Heart left ventricle (tissue), 13 donors: Measurements from ENCODE around the gene OAS1.

Source experiments
- POLR2A ChIP-seq, 2 donors: fragments of 450-650 bp; IDR thresholded peaks; one replicate each; pipeline ENCODE4 v1.6.1; 2017; ENCODE audit warnings: antibody characterized with exemption in 2 of 2, mild to moderate bottlenecking in 2 of 2, moderate library complexity in 2 of 2
- TF ChIP-seq, protein P1 (sequence below), 12 donors: fragments of 200-600 bp; sonication (generic) in 4 of 12; IDR thresholded peaks; one replicate each; pipeline versions ENCODE4 v1.5.0 to v1.8.0; 2018 to 2022; ENCODE audit warnings: antibody characterized with exemption in 12 of 12, mild to moderate bottlenecking in 5 of 12
- donor health status: ischemic (EF 13 %, LVEDD 7.1; RV severe dilation, severe dysfunction).
- donor health status: DM: no; HTN: yes; CAD: no.
- donor health status: DM: no; HTN: no; CAD: no.
- donor health status: ischemic (EF 25% LVEDD 6.9; RV normal size, moderate dysfunction).
- donor health status: ischemic (EF 25% LVEDD 5.7; RV mildly dilated, moderate dysfunction).
- donor health status: ischemic (EF 35%, LVEDD 5.7; RV mildly dilated, moderate dysfunction).
- donor health status: nonischemic (EF 11% LVEDD 7.7; RV severe dilation, severe dysfunction).
- donor health status: DM: yes; HTN: yes; CAD: no.
- donor health status: PGD.
- donor health status: ischemic (EF 29% LVEDD 5.4; RV normal size, mild dysfunction).
- donor health status: nonischemic (EF 23%, LVEDD 6.1; RV moderate dilation, normal function).

DNA sequence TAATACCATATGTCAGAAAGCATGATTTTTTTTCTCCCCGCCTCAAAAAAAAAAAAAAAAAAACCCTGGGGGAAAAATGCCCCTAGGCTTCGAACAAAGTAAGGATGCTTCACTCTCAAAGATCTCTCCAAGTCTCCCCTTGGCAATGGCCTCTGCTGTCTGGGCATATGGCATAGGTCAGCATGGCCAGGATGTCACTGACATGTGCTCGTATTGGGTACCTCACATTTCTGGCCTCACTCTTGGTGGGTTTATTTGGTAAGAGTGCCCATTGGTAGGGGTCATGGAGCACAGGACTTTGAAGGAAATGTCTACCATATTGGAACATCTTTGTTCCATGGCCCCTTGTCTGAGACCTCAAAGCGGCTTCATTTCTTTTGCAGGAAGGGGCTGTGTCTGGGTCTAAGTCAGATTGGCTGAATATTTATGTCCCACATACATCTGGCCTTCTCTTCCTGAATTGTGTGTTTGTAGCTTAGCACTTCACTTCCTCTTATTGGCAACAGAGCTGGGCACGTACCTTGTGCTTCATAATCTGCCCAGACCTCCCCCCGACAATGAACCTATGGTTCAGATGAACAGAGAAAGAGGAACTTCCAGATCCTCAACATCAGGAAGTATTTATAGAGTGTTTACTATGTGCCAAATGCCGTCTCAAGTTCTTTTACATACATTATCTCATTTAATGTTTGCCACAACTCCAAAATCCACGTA, 36.3 kb upstream of the OAS1 start:
- TF ChIP-seq, protein P1, sequence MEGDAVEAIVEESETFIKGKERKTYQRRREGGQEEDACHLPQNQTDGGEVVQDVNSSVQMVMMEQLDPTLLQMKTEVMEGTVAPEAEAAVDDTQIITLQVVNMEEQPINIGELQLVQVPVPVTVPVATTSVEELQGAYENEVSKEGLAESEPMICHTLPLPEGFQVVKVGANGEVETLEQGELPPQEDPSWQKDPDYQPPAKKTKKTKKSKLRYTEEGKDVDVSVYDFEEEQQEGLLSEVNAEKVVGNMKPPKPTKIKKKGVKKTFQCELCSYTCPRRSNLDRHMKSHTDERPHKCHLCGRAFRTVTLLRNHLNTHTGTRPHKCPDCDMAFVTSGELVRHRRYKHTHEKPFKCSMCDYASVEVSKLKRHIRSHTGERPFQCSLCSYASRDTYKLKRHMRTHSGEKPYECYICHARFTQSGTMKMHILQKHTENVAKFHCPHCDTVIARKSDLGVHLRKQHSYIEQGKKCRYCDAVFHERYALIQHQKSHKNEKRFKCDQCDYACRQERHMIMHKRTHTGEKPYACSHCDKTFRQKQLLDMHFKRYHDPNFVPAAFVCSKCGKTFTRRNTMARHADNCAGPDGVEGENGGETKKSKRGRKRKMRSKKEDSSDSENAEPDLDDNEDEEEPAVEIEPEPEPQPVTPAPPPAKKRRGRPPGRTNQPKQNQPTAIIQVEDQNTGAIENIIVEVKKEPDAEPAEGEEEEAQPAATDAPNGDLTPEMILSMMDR (IDR thresholded peaks at IDR 0.05), result no peak
- no peak for TF ChIP-seq POLR2A (IDR thresholded peaks at IDR 0.05)
